Measurements from ENCODE around the gene OSBPL8. TPM values are rescaled to one million over a fixed set of nuclear protein-coding genes. Genes with fewer than 3 reads are reported as not detected.

Gene OSBPL8
- total and polyA plus RNA-seq, 10 of the 15 experiments (the other 5 are each of a cell fraction or from before 2014, with no cell fraction given): 10.4 to 58.0 (median 32.0) TPM

GRCh38 chr12:76563061-76563460 is 3.5 kb upstream of the OSBPL8 start:
- POLR2A ChIA-PET: no interaction called here
- no TSS peak for BruUV-seq (replicated peaks)
- ATAC-seq: no peak
- no peak overlapping the region for H2AFZ ChIP-seq (ENCODE audit: control insufficient read depth, low read depth, low read length)
- CTCF ChIA-PET: interaction anchor here (1.0 to 2.9 kb wide), 2 partner anchors 12 to 24 kb away, joined by 3 to 20 read pairs; no protein-coding TSS in a partner anchor
- H3K9me3 ChIP-seq (replicated peaks; ENCODE audit: control insufficient read depth, insufficient read depth, low read length): no peaks in the 10 kb centered on the region
- no peak overlapping the region for H3K9ac ChIP-seq (ENCODE audit: control insufficient read depth, insufficient read depth, low read length)
- SMC1A ChIA-PET (ENCODE audit: uncharacterized antibody, unreplicated experiment): interaction anchor here (1.3 to 1.6 kb wide), 2 partner anchors 18 to 94 kb away, joined by 3 to 5 read pairs; no protein-coding TSS in a partner anchor
- H3K4me3 ChIP-seq: no peak overlapping the region
- no peak overlapping the region for H3K4me2 ChIP-seq (ENCODE audit: control insufficient read depth, insufficient read depth)
- FAIRE-seq: no peak
- no peaks in the 10 kb centered on the region for H3K36me3 ChIP-seq (ENCODE audit: control insufficient read depth in 2 of 2, insufficient read depth in 2 of 2, low read length in 1 of 2)
- peaks cover 14% of the 10 kb centered on the region for H3K79me2 ChIP-seq (ENCODE audit: control insufficient read depth, insufficient read depth, low read length)
- RAD21 ChIA-PET (ENCODE audit: unreplicated experiment): interaction anchor here (1.1 kb wide), 1 partner anchor 453 kb away, joined by 3 read pairs; no protein-coding TSS in a partner anchor
- H3K27me3 ChIP-seq (replicated peaks in 1 of 2; ENCODE audit: control insufficient read depth in 2 of 2, insufficient read depth in 2 of 2, low read length in 1 of 2): no peaks in the 10 kb centered on the region
- H3K27ac ChIP-seq (ENCODE audit: control insufficient read depth, insufficient read depth): no peak overlapping the region
- intact Hi-C loops (cut with micrococcal nuclease; ENCODE audit: unreplicated experiment): no loop called here
- DNase-seq (ENCODE audit: low read depth, low spot score): no peak
- in situ Hi-C loops (cut with MboI): no loop called here
- 93% methylated on average over 2 of the region's 2 CpGs for WGBS (ENCODE audit: insufficient coverage, insufficient replicate concordance, low lambda C conversion rate, missing lambda C conversion rate)
- H3K4me1 ChIP-seq (ENCODE audit: control insufficient read depth, insufficient read depth, low read length): no peaks in the 10 kb centered on the region
- H4K20me1 ChIP-seq (ENCODE audit: control insufficient read depth, insufficient read depth): no peaks in the 10 kb centered on the region
- TF ChIP-seq CEBPZ (IDR thresholded peaks at IDR 0.05; ENCODE audit: low read depth, low read length) (no peak), CEBPB (IDR thresholded peaks at IDR 0.05; ENCODE audit: borderline replicate concordance in 1 of 2, low read depth in 2 of 2, low read length in 2 of 2) (no peak), CBX3 (IDR thresholded peaks at IDR 0.05; ENCODE audit: borderline replicate concordance, low read depth) (no peak), LARP7 (IDR thresholded peaks at IDR 0.05) (no peak), NFIC (IDR thresholded peaks at IDR 0.05; ENCODE audit: low read depth, low read length) (no peak), CBX5 (IDR thresholded peaks at IDR 0.05; ENCODE audit: low read depth) (no peak), PML (IDR thresholded peaks at IDR 0.05; ENCODE audit: low read length) (no peak), SIX5 (IDR thresholded peaks at IDR 0.05; ENCODE audit: low read depth, low read length, severe bottlenecking) (no peak), POLR2AphosphoS5 (IDR thresholded peaks at IDR 0.05; ENCODE audit: low read length) (no peak)
- TF ChIP-seq, protein P1, sequence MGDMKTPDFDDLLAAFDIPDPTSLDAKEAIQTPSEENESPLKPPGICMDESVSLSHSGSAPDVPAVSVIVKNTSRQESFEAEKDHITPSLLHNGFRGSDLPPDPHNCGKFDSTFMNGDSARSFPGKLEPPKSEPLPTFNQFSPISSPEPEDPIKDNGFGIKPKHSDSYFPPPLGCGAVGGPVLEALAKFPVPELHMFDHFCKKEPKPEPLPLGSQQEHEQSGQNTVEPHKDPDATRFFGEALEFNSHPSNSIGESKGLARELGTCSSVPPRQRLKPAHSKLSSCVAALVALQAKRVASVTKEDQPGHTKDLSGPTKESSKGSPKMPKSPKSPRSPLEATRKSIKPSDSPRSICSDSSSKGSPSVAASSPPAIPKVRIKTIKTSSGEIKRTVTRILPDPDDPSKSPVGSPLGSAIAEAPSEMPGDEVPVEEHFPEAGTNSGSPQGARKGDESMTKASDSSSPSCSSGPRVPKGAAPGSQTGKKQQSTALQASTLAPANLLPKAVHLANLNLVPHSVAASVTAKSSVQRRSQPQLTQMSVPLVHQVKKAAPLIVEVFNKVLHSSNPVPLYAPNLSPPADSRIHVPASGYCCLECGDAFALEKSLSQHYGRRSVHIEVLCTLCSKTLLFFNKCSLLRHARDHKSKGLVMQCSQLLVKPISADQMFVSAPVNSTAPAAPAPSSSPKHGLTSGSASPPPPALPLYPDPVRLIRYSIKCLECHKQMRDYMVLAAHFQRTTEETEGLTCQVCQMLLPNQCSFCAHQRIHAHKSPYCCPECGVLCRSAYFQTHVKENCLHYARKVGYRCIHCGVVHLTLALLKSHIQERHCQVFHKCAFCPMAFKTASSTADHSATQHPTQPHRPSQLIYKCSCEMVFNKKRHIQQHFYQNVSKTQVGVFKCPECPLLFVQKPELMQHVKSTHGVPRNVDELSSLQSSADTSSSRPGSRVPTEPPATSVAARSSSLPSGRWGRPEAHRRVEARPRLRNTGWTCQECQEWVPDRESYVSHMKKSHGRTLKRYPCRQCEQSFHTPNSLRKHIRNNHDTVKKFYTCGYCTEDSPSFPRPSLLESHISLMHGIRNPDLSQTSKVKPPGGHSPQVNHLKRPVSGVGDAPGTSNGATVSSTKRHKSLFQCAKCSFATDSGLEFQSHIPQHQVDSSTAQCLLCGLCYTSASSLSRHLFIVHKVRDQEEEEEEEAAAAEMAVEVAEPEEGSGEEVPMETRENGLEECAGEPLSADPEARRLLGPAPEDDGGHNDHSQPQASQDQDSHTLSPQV (IDR thresholded peaks at IDR 0.05): no peak
- TF ChIP-seq, protein P2, sequence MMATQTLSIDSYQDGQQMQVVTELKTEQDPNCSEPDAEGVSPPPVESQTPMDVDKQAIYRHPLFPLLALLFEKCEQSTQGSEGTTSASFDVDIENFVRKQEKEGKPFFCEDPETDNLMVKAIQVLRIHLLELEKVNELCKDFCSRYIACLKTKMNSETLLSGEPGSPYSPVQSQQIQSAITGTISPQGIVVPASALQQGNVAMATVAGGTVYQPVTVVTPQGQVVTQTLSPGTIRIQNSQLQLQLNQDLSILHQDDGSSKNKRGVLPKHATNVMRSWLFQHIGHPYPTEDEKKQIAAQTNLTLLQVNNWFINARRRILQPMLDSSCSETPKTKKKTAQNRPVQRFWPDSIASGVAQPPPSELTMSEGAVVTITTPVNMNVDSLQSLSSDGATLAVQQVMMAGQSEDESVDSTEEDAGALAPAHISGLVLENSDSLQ (IDR thresholded peaks at IDR 0.05): no peak
- TF ChIP-seq, protein P3, sequence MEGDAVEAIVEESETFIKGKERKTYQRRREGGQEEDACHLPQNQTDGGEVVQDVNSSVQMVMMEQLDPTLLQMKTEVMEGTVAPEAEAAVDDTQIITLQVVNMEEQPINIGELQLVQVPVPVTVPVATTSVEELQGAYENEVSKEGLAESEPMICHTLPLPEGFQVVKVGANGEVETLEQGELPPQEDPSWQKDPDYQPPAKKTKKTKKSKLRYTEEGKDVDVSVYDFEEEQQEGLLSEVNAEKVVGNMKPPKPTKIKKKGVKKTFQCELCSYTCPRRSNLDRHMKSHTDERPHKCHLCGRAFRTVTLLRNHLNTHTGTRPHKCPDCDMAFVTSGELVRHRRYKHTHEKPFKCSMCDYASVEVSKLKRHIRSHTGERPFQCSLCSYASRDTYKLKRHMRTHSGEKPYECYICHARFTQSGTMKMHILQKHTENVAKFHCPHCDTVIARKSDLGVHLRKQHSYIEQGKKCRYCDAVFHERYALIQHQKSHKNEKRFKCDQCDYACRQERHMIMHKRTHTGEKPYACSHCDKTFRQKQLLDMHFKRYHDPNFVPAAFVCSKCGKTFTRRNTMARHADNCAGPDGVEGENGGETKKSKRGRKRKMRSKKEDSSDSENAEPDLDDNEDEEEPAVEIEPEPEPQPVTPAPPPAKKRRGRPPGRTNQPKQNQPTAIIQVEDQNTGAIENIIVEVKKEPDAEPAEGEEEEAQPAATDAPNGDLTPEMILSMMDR (IDR thresholded peaks at IDR 0.05 in 2 of 3, conservative IDR thresholded peaks at IDR 0.05 in 1 of 3; ENCODE audit: control insufficient read depth in 2 of 3, extremely low read depth in 1 of 3, insufficient read depth in 1 of 3, low read depth in 3 of 3, low read length in 3 of 3): no peak

Measured in GM12878 (cell line).